IMR-90 (cell line): Measurements from ENCODE around the gene RHOT2. TPM values are rescaled to one million over a fixed set of nuclear protein-coding genes. Genes with fewer than 3 reads are reported as not detected.

Source experiments
- ATAC-seq: fragments of 200-7000 bp; cut with Tn5 transposase; 2 replicates; pipeline ENCODE4 v1.9.1; 2020; ENCODE audit warnings: low read depth, mild to moderate bottlenecking, moderate library complexity
- BruUV-seq: library from RNA; stranded (reverse); fragments of 400-500 nt; replicated peaks from 2 replicates; lab custom pipeline; 2021; lab: Mats Ljungman, UMichigan
- CTCF ChIA-PET: fragments of 300-600 bp; formaldehyde crosslinking; extraction: SDS; loops from one replicate; lab custom pipeline; 2021; ENCODE audit warnings: antibody characterized with exemption; lab: Yijun Ruan, JAX
- POLR2A ChIA-PET: fragments of 300-600 bp; sonication (Branson Sonifier 250); formaldehyde crosslinking; loops from one replicate; lab custom pipeline; 2022; ENCODE audit warnings: antibody characterized with exemption; ENCODE audit not compliant: unreplicated experiment; lab: Charles Lee
- DNase-seq: peaks from one replicate; pipeline ENCODE4 v3.0.0; 2013
- H2AFZ ChIP-seq: replicated peaks from 2 replicates; pipeline ENCODE3; 2013; ENCODE audit warnings: low read length, mild to moderate bottlenecking; ENCODE audit not compliant: poor library complexity
- H2AK5ac ChIP-seq: 2 replicates; pipeline ENCODE4 v1.6.1; 2013; ENCODE audit warnings: low read depth, low read length, inconsistent platforms
- H2AK9ac ChIP-seq: replicated peaks from 2 replicates; pipeline ENCODE3; 2013; ENCODE audit warnings: mild to moderate bottlenecking, low read depth, low read length, moderate library complexity; ENCODE audit not compliant: poor library complexity
- H2BK120ac ChIP-seq: 2 replicates; pipeline ENCODE4 v1.6.1; 2013; ENCODE audit warnings: low read depth, low read length, inconsistent platforms
- H2BK15ac ChIP-seq: 3 replicates; pipeline ENCODE4 v1.6.1; 2013; ENCODE audit warnings: low read depth, low read length, inconsistent platforms
- H2BK20ac ChIP-seq: 2 replicates; pipeline ENCODE4 v1.6.1; 2013; ENCODE audit warnings: low read depth, mild to moderate bottlenecking, inconsistent platforms, low read length, moderate library complexity
- H2BK5ac ChIP-seq: 2 replicates; pipeline ENCODE4 v1.6.1; 2013; ENCODE audit warnings: mild to moderate bottlenecking, low read depth, low read length, inconsistent platforms; ENCODE audit not compliant: poor library complexity, severe bottlenecking
- H3K14ac ChIP-seq: replicated peaks from 2 replicates; pipeline ENCODE4 v1.6.1; 2013; ENCODE audit warnings: low read depth, low read length, inconsistent platforms
- H3K18ac ChIP-seq: 2 replicates; pipeline ENCODE4 v1.6.1; 2013; ENCODE audit warnings: low read depth, low read length, control low read depth
- H3K23ac ChIP-seq: 2 replicates; pipeline ENCODE4 v1.6.1; 2013; ENCODE audit warnings: low read depth, low read length, inconsistent platforms
- H3K27ac ChIP-seq: 2 replicates; pipeline ENCODE4 v1.5.1; 2013; ENCODE audit warnings: mild to moderate bottlenecking, control low read depth, low read length; ENCODE audit not compliant: insufficient read depth
- H3K27me3 ChIP-seq: 2 replicates; pipeline ENCODE4 v1.6.1; 2013; ENCODE audit warnings: low read length; ENCODE audit not compliant: control insufficient read depth, insufficient read depth
- H3K36me3 ChIP-seq: 2 replicates; pipeline ENCODE4 v1.6.1; 2013; ENCODE audit warnings: low read length, mixed read lengths; ENCODE audit not compliant: control insufficient read depth, insufficient read depth
- H3K4ac ChIP-seq: 2 replicates; pipeline ENCODE4 v1.6.1; 2013; ENCODE audit warnings: low read depth, low read length, inconsistent platforms
- H3K4me1 ChIP-seq: 2 replicates; pipeline ENCODE4 v1.6.1; 2013; ENCODE audit warnings: low read length, mixed read lengths; ENCODE audit not compliant: control insufficient read depth, insufficient read depth
- H3K4me2 ChIP-seq: 2 replicates; pipeline ENCODE4 v1.6.1; 2013; ENCODE audit warnings: low read depth, mild to moderate bottlenecking, control low read depth, low read length, moderate library complexity
- H3K4me3 ChIP-seq: 2 replicates; pipeline ENCODE4 v1.5.1; 2013; ENCODE audit warnings: low read depth, mild to moderate bottlenecking, control low read depth, low read length, moderate library complexity; ENCODE audit not compliant: insufficient read depth
- H3K56ac ChIP-seq: 2 replicates; pipeline ENCODE4 v1.6.1; 2013; ENCODE audit warnings: low read length, inconsistent platforms; ENCODE audit not compliant: insufficient read depth; ENCODE audit errors: extremely low read depth
- H3K79me1 ChIP-seq, 2 experiments: 2 replicates each; pipeline ENCODE4 v1.6.1; 2013; ENCODE audit warnings: low read length in 2 of 2, inconsistent platforms in 1 of 2, low read depth in 1 of 2
- H3K9ac ChIP-seq: 2 replicates; pipeline ENCODE4 v1.6.1; 2013; ENCODE audit warnings: low read depth, low read length, control low read depth
- H3K9me1 ChIP-seq: 2 replicates; pipeline ENCODE4 v1.6.1; 2013; ENCODE audit warnings: low read length, inconsistent platforms; ENCODE audit not compliant: insufficient read depth
- H3K9me3 ChIP-seq: 2 replicates; pipeline ENCODE4 v1.6.1; 2013; ENCODE audit warnings: low read length; ENCODE audit not compliant: control insufficient read depth, insufficient read depth
- H4K20me1 ChIP-seq: 2 replicates; pipeline ENCODE4 v1.6.1; 2013; ENCODE audit warnings: low read length, inconsistent platforms; ENCODE audit not compliant: insufficient read depth
- H4K5ac ChIP-seq: 2 replicates; pipeline ENCODE4 v1.6.1; 2013; ENCODE audit warnings: mild to moderate bottlenecking, low read depth, low read length, control low read depth
- H4K8ac ChIP-seq, 2 experiments: 2 replicates each; pipeline ENCODE4 v1.6.1; 2013; ENCODE audit warnings: low read depth in 2 of 2, low read length in 2 of 2, control low read depth in 1 of 2, inconsistent platforms in 1 of 2
- H4K91ac ChIP-seq: 2 replicates; pipeline ENCODE4 v1.6.1; 2013; ENCODE audit warnings: low read depth, low read length, inconsistent platforms; ENCODE audit not compliant: insufficient read depth
- BHLHE40 ChIP-seq: fragments of 150-350 bp; IDR thresholded peaks from 2 replicates; pipeline ENCODE4 v1.6.1; 2016; ENCODE audit warnings: mild to moderate bottlenecking, low read depth, low read length
- CEBPB ChIP-seq: IDR thresholded peaks from 2 replicates; pipeline ENCODE4 v1.6.1; 2012; ENCODE audit warnings: low read depth, low read length, improper control_type of control experiment
- CHD1 ChIP-seq: IDR thresholded peaks from 2 replicates; pipeline ENCODE4 v1.6.1; 2012; ENCODE audit warnings: low read depth, low read length, improper control_type of control experiment
- FOS ChIP-seq: fragments of 150-350 bp; IDR thresholded peaks from 2 replicates; pipeline ENCODE4 v1.6.1; 2016; ENCODE audit warnings: low read depth, low read length
- MAFK ChIP-seq: IDR thresholded peaks from 2 replicates; pipeline ENCODE4 v1.6.1; 2012; ENCODE audit warnings: low read depth, low read length, improper control_type of control experiment
- MAZ ChIP-seq: IDR thresholded peaks from 2 replicates; pipeline ENCODE4 v1.6.1; 2012; ENCODE audit warnings: low read depth, mild to moderate bottlenecking, low read length, improper control_type of control experiment, moderate library complexity, borderline replicate concordance
- MXI1 ChIP-seq: IDR thresholded peaks from 2 replicates; pipeline ENCODE4 v1.6.1; 2012; ENCODE audit warnings: low read depth, mild to moderate bottlenecking, low read length, moderate library complexity, borderline replicate concordance
- POLR2A ChIP-seq: IDR thresholded peaks from 2 replicates; pipeline ENCODE4 v1.6.1; 2012; ENCODE audit warnings: mild to moderate bottlenecking, low read depth, low read length
- RAD21 ChIP-seq: IDR thresholded peaks from 2 replicates; pipeline ENCODE4 v1.6.1; 2012; ENCODE audit warnings: low read length, improper control_type of control experiment
- RCOR1 ChIP-seq: IDR thresholded peaks from 2 replicates; pipeline ENCODE4 v1.6.1; 2012; ENCODE audit warnings: mild to moderate bottlenecking, low read length, improper control_type of control experiment; ENCODE audit not compliant: insufficient replicate concordance
- RFX5 ChIP-seq: IDR thresholded peaks from 2 replicates; pipeline ENCODE4 v1.8.0; 2012; ENCODE audit warnings: low read depth, mild to moderate bottlenecking, low read length, moderate library complexity
- SMC3 ChIP-seq: fragments of 150-350 bp; IDR thresholded peaks from 2 replicates; pipeline ENCODE4 v1.6.1; 2016; ENCODE audit warnings: low read depth, mild to moderate bottlenecking, antibody characterized with exemption, low read length, moderate library complexity
- WGBS, 2 experiments: methylation state at CpG; one replicate each; pipeline versions ENCODE4 v1.1.5 to v1.1.7; 2013; ENCODE audit warnings: missing lambda C conversion rate in 2 of 2; ENCODE audit not compliant: insufficient read length in 1 of 2; ENCODE audit errors: extremely low coverage in 2 of 2; 5-methylcytosine and 5-hydroxymethylcytosine counted together
- dilution Hi-C: fragments of 300-500 bp; cut with HindIII; formaldehyde crosslinking; loops from one replicate; pipeline ENCODE4 v1.14.3; 2018; ENCODE audit warnings: low sequenced_read_pairs; ENCODE audit not compliant: unreplicated experiment
- in situ Hi-C: fragments of 300-500 bp; cut with MboI; formaldehyde crosslinking; loops from 3 replicates; pipeline ENCODE4 v1.14.3; 2019; ENCODE audit warnings: low sequenced_read_pairs, inconsistent platforms, mixed read lengths
- intact Hi-C: fragments of 100-400 bp; cut with micrococcal nuclease; formaldehyde crosslinking; loops from 2 replicates; pipeline ENCODE4 v1.10.0; 2022
- polyA plus RNA-seq, 3 experiments: library from polyadenylated mRNA; depleted of rRNA; stranded (reverse); fragments of >200 nt; gene quantifications; 2 replicates each; pipeline ENCODE4 v1.2.3, GENCODE V29; 2012; ENCODE audit warnings: low replicate concordance in 1 of 3
- total RNA-seq: library from RNA; depleted of rRNA; stranded (reverse); fragments of >200 nt; gene quantifications from 2 replicates; pipeline ENCODE4 v1.2.3, GENCODE V29; 2012
- TF ChIP-seq, protein P1 (sequence below): conservative IDR thresholded peaks from 2 replicates; pipeline ENCODE4 v1.5.1; 2012; ENCODE audit warnings: mild to moderate bottlenecking, low read depth, low read length, improper control_type of control experiment
- TF ChIP-seq, protein P2 (sequence below): fragments of 150-350 bp; IDR thresholded peaks from 2 replicates; pipeline ENCODE4 v1.6.1; 2017; ENCODE audit warnings: mild to moderate bottlenecking, antibody characterized with exemption, low read length, low read depth

RHOT2 gene
- total and polyA plus RNA-seq, 2 of the 4 experiments (the other 2 are of a cell fraction) = 20.3 to 181 TPM

DNA sequence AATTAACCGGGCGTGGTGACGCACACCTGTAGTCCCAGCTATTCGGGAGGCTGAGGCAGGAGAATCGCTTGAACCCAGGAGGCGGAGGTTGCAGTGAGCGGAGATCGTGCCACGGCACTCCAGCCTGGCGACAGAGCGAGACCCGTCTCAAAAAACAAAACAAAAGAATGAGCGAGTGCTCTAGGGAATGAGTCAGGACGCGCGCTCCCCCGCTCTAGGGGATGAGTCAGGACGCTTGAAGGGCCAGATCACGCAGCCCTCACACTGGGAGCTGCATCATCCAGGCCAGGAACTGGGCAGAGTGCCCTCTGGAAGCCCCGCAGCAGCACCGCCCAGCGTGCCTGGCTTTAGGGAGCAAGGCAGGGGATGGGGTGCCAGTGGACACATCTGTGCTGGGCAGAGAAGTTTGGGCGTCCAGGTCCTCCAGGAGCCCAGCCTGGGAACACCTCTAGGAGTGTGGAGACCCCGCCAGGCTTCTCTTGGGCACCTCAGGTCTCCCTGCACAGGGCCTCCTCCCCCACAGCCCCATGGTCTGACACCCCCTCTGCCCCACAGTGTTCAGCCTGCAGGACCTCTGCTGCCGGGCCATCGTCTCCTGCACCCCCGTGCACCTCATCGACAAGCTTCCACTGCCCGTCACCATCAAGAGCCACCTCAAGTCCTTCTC lies 41.0 kb upstream of the RHOT2 start:
- Histone ChIP-seq H3K4me1 (peaks cover 25% of the 10 kb centered on the region), H3K79me1 (peaks cover 6 to 41% of the 10 kb centered on the region in 2 experiments; a peak in 2 of 4 replicates), H3K27me3 (no peaks in the 10 kb centered on the region), H3K14ac (peak overlapping the region; percentile 20; the same call in 1 of the 2 replicates), H2BK15ac (peak overlapping the region; percentile 56; the same call in 2 of the 3 replicates), H3K4ac (peak overlapping the region; percentile 69), H3K23ac (no peak overlapping the region), H3K4me2 (0 out of 2 replicates have a peak overlapping the region, but pooled peaks have one; percentile 1), H2BK20ac (no peak overlapping the region; the same call in 1 of the 2 replicates), H2AK5ac (peak overlapping the region; percentile 94), H3K9me1 (peaks cover 4% of the 10 kb centered on the region; the same call in 1 of the 2 replicates), H3K36me3 (peaks cover 7% of the 10 kb centered on the region; the same call in 1 of the 2 replicates), H4K91ac (peak overlapping the region; percentile 70), H3K9ac (no peak overlapping the region), H2AK9ac (peak overlapping the region; percentile 98), H3K9me3 (no peaks in the 10 kb centered on the region), H4K20me1 (0 out of 2 replicates have a peak, but pooled peaks cover 3% of the 10 kb centered on the region), H3K4me3 (no peak overlapping the region), H2AFZ (peak overlapping the region; percentile 72), H3K27ac (peak overlapping the region; percentile 75), H4K5ac (peak overlapping the region; percentile 51), H3K18ac (0 out of 2 replicates have a peak overlapping the region, but pooled peaks have one; percentile 10), H2BK5ac (peak overlapping the region; percentile 89), H2BK120ac (peak overlapping the region; percentile 72), H3K56ac (0 out of 2 replicates have a peak overlapping the region, but pooled peaks have one; percentile 24), H4K8ac (peak overlapping the region; percentile 43 to 78; a peak in 2 of 4 replicates)
- dilution Hi-C loops (no loop called here), in situ Hi-C loops (no loop called here), intact Hi-C loops (loop anchor here (1.0 kb wide), 1 partner anchor 9 kb away; the partner anchor contains the start of gene METTL26)
- WGBS, 2 experiments = 39% methylated on average over 23 of the region's 29 CpGs; no CpG with 5 or more reads in 1 of the 2 experiments
- BruUV-seq = no TSS peak
- DNase-seq (peak; percentile 97), ATAC-seq (peak; percentile 90)
- CTCF ChIA-PET = no interaction called here
- POLR2A ChIA-PET = no interaction called here
- no peak for TF ChIP-seq CHD1
- TF ChIP-seq RAD21 = no peak
- TF ChIP-seq RCOR1 = peak; percentile 30
- peak; percentile 98 for TF ChIP-seq FOS
- TF ChIP-seq MAFK = no peak
- TF ChIP-seq MXI1 = no peak; the same call in 1 of the 2 replicates
- TF ChIP-seq, protein P1, sequence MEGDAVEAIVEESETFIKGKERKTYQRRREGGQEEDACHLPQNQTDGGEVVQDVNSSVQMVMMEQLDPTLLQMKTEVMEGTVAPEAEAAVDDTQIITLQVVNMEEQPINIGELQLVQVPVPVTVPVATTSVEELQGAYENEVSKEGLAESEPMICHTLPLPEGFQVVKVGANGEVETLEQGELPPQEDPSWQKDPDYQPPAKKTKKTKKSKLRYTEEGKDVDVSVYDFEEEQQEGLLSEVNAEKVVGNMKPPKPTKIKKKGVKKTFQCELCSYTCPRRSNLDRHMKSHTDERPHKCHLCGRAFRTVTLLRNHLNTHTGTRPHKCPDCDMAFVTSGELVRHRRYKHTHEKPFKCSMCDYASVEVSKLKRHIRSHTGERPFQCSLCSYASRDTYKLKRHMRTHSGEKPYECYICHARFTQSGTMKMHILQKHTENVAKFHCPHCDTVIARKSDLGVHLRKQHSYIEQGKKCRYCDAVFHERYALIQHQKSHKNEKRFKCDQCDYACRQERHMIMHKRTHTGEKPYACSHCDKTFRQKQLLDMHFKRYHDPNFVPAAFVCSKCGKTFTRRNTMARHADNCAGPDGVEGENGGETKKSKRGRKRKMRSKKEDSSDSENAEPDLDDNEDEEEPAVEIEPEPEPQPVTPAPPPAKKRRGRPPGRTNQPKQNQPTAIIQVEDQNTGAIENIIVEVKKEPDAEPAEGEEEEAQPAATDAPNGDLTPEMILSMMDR = no peak
- TF ChIP-seq POLR2A = no peak
- TF ChIP-seq SMC3 = no peak
- TF ChIP-seq CEBPB = no peak
- TF ChIP-seq, protein P2, sequence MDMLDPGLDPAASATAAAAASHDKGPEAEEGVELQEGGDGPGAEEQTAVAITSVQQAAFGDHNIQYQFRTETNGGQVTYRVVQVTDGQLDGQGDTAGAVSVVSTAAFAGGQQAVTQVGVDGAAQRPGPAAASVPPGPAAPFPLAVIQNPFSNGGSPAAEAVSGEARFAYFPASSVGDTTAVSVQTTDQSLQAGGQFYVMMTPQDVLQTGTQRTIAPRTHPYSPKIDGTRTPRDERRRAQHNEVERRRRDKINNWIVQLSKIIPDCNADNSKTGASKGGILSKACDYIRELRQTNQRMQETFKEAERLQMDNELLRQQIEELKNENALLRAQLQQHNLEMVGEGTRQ = no peak; the same call in 1 of the 2 replicates
- peak; percentile 86 for TF ChIP-seq BHLHE40
- TF ChIP-seq MAZ = peak; percentile 67; the same call in 1 of the 2 replicates
- no peak for TF ChIP-seq RFX5
